ENCODE results near the gene MRPL14.

MRPL14 gene

GRCh38 chr6:44064948-44065272 lies 62.3 kb downstream of the MRPL14 start:
- no peak for ATAC-seq

GRCh38 chr6:44064089-44064947 lies 62.9 kb downstream of the MRPL14 start:
- peak; percentile 65 to 66 for ATAC-seq

- no peak for ATAC-seq
Measured at GRCh38 chr6:44063561-44064059, 63.6 kb downstream of the MRPL14 start.

Measured in activated CD4-positive, CD25-positive, alpha-beta regulatory T cell treated with anti-CD3 and anti-CD28 coated beads, Interleukin-2, amount 50 U/mL, for 24 hours (primary cell).